RWPE1 (cell line): ENCODE measurements around the gene DDX53.

ENCODE experiments used
- CTCF ChIA-PET: fragments of 350-600 bp; sonication (Branson Sonifier 250); formaldehyde crosslinking; extraction: SDS; loops from one replicate; lab custom pipeline; 2021; lab: Yijun Ruan, JAX
- POLR2A ChIA-PET: fragments of 400-600 bp; formaldehyde crosslinking; extraction: SDS; loops from one replicate; lab custom pipeline; 2020; ENCODE audit warnings: antibody characterized with exemption; ENCODE audit not compliant: low non-redundant PET; lab: Yijun Ruan, JAX
- DNase-seq: peaks from one replicate; pipeline ENCODE4 v3.0.0; 2012; ENCODE audit warnings: low spot score
- H3K27ac ChIP-seq: fragments of 450-650 bp; 2 replicates; pipeline ENCODE4 v1.5.1; 2017
- TF ChIP-seq, protein P1 (sequence below): fragments of 450-650 bp; conservative IDR thresholded peaks from 2 replicates; pipeline ENCODE4 v1.5.1; 2017; ENCODE audit warnings: low read depth, mild to moderate bottlenecking

DDX53 gene

GRCh38 chrX:23003116-23003515 is 3.4 kb downstream of the DDX53 start:
- no peak for DNase-seq
- TF ChIP-seq, protein P1, sequence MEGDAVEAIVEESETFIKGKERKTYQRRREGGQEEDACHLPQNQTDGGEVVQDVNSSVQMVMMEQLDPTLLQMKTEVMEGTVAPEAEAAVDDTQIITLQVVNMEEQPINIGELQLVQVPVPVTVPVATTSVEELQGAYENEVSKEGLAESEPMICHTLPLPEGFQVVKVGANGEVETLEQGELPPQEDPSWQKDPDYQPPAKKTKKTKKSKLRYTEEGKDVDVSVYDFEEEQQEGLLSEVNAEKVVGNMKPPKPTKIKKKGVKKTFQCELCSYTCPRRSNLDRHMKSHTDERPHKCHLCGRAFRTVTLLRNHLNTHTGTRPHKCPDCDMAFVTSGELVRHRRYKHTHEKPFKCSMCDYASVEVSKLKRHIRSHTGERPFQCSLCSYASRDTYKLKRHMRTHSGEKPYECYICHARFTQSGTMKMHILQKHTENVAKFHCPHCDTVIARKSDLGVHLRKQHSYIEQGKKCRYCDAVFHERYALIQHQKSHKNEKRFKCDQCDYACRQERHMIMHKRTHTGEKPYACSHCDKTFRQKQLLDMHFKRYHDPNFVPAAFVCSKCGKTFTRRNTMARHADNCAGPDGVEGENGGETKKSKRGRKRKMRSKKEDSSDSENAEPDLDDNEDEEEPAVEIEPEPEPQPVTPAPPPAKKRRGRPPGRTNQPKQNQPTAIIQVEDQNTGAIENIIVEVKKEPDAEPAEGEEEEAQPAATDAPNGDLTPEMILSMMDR: no peak
- H3K27ac ChIP-seq: no peak overlapping the region
- ChIA-PET POLR2A (no interaction called here), CTCF (no interaction called here)

GRCh38 chrX:23008431-23009099 is 8.8 kb downstream of the DDX53 start:
- POLR2A ChIA-PET: no interaction called here
- DNase-seq: peak; percentile 2
- CTCF ChIA-PET: interaction anchor here (0.6 to 1.3 kb wide), 3 partner anchors 170 to 1067 kb away, joined by 4 read pairs; no protein-coding TSS in a partner anchor
- TF ChIP-seq, protein P1: no peak
- no peak overlapping the region for H3K27ac ChIP-seq

- no peak overlapping the region for H3K27ac ChIP-seq
- TF ChIP-seq, protein P1: no peak
- POLR2A ChIA-PET: no interaction called here
- DNase-seq: no peak
- CTCF ChIA-PET: no interaction called here
Observed at GRCh38 chrX:23012162-23012561, 12.4 kb downstream of the DDX53 start.

- POLR2A ChIA-PET: no interaction called here
- no peak overlapping the region for H3K27ac ChIP-seq
- CTCF ChIA-PET: no interaction called here
- TF ChIP-seq, protein P1: no peak
- no peak for DNase-seq
Observed at GRCh38 chrX:23012636-23013035, 12.9 kb downstream of the DDX53 start.

DNA sequence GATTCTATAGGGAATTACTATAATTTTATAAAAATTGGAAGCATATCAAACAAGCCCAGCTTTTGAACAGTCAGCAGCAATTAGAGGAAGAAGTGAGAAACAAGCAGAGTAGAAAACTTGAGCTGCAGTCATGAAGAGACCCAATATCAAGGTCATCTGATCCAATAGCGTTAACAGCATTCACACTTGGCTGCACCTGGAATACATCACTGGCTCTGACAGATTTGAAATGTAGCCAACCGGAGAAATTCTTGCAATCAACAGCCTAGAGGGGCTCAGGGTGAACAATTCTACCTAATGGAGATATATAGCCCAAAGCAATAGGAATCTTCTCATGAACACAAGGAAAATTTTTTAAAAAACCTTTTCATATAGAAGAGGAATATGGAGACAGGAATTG is 13.6 kb downstream of the DDX53 start:
- H3K27ac ChIP-seq: no peak overlapping the region
- TF ChIP-seq, protein P1: no peak
- CTCF ChIA-PET: no interaction called here
- no peak for DNase-seq
- POLR2A ChIA-PET: no interaction called here

DNA sequence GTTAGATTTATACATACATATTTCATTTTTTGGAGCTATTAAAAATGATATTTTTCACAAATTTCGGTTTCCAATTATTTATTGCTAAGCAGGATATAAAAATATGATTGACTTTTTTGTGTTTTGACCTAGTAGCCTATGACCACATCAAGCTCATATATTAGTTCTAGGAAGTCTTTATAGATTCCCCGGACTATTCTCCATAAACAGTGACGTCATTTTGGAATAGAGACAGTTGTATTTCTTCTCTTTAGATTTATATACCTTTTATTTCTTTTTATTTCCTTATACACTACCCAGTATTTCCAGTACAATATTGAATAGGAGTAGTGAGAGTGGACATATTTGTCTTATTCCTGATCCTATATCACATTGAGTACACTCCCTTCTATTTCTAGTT is 31.8 kb downstream of the DDX53 start:
- TF ChIP-seq, protein P1: no peak
- POLR2A ChIA-PET: no interaction called here
- DNase-seq: no peak
- CTCF ChIA-PET: no interaction called here
- no peak overlapping the region for H3K27ac ChIP-seq
